GM20431 (cell line): Measurements from ENCODE around the gene ERGIC2.
"Not testable (repeated sequence)": the region's sequence is repeated elsewhere in the genome, so short reads cannot be mapped to it uniquely, and the experiment has no call there.

Source experiments
- in situ Hi-C: fragments of 300-500 bp; cut with MseI, MboI; formaldehyde crosslinking; loops from one replicate; pipeline ENCODE4 v1.15.0; 2020; ENCODE audit warnings: low sequenced_read_pairs; ENCODE audit not compliant: unreplicated experiment

The ERGIC2 gene

GRCh38 chr12:29306682-29307081 lies 74.3 kb downstream of the ERGIC2 start:
- in situ Hi-C loops: no loop called here

DNA sequence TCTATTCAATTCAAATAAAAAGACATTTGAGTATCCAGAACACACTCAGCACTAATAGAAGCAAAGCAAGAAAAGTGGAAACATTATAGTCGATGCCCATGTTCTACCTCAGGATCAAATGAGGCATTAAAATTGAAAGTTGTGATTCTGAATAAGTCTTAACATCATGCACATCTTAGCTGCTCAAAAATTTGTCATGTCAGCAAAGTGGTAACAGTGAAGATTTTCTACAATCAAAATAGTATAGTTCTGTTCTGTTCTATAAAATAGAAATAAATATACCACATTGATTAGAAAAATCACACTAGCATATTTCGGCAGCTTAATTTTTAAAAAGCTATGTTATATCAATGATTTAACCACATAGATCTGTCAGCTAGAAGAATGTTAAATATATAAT lies 74.7 kb downstream of the ERGIC2 start:
- in situ Hi-C loops: no loop called here

DNA sequence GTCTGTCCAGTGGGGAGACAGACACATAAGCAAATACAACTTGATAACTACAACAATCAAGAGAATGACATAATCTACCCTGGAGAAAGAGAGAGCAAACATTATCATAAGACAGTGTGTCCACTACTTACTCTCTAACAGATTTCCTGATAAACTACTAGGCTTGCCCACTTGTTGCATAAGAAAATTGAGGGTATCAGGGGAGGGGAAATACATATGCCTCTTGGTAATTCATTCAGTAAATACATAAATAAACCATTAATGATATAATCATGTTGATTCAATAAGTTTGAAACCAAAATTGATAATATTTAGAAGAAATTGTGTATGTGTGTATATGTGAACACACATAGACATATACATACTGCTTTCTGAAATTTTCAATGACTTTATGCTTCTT lies 76.6 kb downstream of the ERGIC2 start:
- in situ Hi-C loops: no loop called here

DNA sequence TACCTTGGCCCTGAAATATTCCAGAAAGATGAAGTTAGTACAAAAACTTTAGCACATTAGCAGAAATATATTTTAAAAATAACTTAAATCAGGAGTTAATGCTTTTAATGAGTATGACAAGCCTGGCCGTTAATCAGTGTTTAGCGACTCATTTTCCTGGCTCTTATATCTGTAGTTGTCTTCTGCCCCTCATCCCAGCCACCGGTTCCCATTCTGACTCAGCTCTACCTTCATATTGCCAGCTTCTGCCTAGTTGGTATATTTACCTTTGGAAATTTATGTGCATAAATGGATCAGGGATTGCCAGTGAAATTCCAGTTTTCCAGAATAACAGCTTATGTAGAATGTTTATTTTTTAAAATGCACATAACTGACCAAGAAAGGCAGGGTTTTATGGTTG lies 79.9 kb downstream of the ERGIC2 start:
- in situ Hi-C loops: no loop called here

DNA sequence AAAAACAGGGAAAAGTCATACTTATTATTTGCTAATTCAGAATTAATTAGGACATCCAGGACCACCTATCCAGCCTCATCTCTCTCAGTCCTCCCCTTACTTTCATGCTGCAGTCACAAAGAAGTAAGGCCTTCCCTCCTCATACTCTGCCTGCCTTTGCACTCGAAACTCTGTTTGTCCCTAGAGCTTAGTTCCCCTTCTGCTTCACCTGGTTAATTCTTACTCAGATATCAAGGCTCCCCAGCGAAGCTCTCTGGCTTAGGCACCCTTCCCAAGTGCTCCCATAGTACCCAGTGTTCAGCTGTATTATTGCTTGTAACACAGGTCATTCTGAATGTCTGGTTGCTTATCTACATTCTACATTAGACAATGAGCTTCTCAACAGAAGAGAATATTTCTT lies 81.3 kb downstream of the ERGIC2 start:
- in situ Hi-C loops: no loop called here

- in situ Hi-C loops: no loop called here
Observed at GRCh38 chr12:29291226-29291625, 89.7 kb downstream of the ERGIC2 start.

- in situ Hi-C loops: not testable (repeated sequence)
Observed at GRCh38 chr12:29290475-29290874, 90.5 kb downstream of the ERGIC2 start.

GRCh38 chr12:29288031-29288430 lies 92.9 kb downstream of the ERGIC2 start:
- in situ Hi-C loops: no loop called here

DNA sequence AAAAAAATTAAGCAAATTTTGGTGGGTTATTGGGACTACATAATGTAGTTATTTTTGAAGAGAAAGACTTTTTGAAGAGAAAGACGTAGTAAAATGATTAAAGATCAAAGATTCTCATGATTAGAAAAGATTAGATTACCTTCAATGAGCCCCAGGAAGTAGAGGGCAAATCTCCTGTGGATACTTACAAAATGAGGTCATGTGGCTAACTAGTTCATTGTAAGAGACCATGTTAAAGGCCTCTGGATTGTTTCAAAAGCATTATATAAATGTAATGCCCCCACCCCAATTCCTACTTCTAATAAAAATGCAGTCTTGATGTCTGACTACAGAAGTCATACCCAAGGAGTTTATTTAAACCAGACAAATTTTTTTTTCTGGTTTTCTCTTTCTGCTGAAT lies 93.3 kb downstream of the ERGIC2 start:
- in situ Hi-C loops: no loop called here
